B cell (primary cell): ENCODE results near the gene AREG. TPM values are rescaled to one million over a fixed set of nuclear protein-coding genes. Genes with fewer than 3 reads are reported as not detected.

ENCODE experiments used
- ATAC-seq: fragments of 200-7000 bp; cut with Tn5 transposase; one replicate; pipeline ENCODE4 v1.10.0; 2021; ENCODE audit warnings: low read depth, mild to moderate bottlenecking, moderate number of reproducible peaks, moderate library complexity
- CTCF ChIA-PET: fragments of 350-600 bp; sonication (Branson Sonifier 250); formaldehyde crosslinking; loops from one replicate; lab custom pipeline; 2021; ENCODE audit warnings: antibody characterized with exemption, inconsistent platforms; lab: Charles Lee
- POLR2A ChIA-PET: fragments of 350-600 bp; sonication (Branson Sonifier 250); formaldehyde crosslinking; loops from one replicate; lab custom pipeline; 2021; ENCODE audit warnings: antibody characterized with exemption; lab: Charles Lee
- DNase-seq: peaks from one replicate; pipeline ENCODE4 v3.0.0; 2013
- H2AFZ ChIP-seq: 2 replicates; pipeline ENCODE4 v1.6.1; 2012; ENCODE audit warnings: mild to moderate bottlenecking, low read depth, low read length; ENCODE audit not compliant: insufficient read depth, poor library complexity, severe bottlenecking
- H3K27ac ChIP-seq, 2 donors: 1 replicate in 1 of 2; 2 replicates in 1 of 2; pipeline ENCODE4 v1.5.1; 2012 to 2013; ENCODE audit warnings: low read length in 2 of 2, mild to moderate bottlenecking in 2 of 2, moderate library complexity in 1 of 2
- H3K27me3 ChIP-seq, 4 experiments: fragments of 200-600 bp in 1 of 4; sonication (generic) in 1 of 4; replicated peaks in 1 of 4; 1 replicate in 2 of 4; 2 replicates in 2 of 4; pipeline versions ENCODE4 v1.6.1 to v1.7.0; 2013 to 2016; ENCODE audit warnings: low read length in 3 of 4, mild to moderate bottlenecking in 2 of 4, mixed read lengths in 1 of 4, moderate library complexity in 1 of 4; ENCODE audit not compliant: insufficient read depth in 4 of 4, control insufficient read depth in 3 of 4; ENCODE audit errors: control extremely low read depth in 1 of 4
- H3K36me3 ChIP-seq, 2 experiments: replicated peaks in 1 of 2; 1 replicate in 1 of 2; 2 replicates in 1 of 2; pipeline versions ENCODE4 v1.6.1 to v1.7.1; 2013; ENCODE audit warnings: low read length in 1 of 2; ENCODE audit not compliant: insufficient read depth in 2 of 2, control insufficient read depth in 1 of 2; ENCODE audit errors: control extremely low read depth in 1 of 2, extremely low read depth in 1 of 2
- H3K4me1 ChIP-seq, 2 donors: fragments of 200-600 bp in 1 of 2; sonication (generic) in 1 of 2; 1 replicate in 1 of 2; 2 replicates in 1 of 2; pipeline versions ENCODE4 v1.5.1 to v1.6.1; 2013 to 2017; ENCODE audit warnings: low read length in 2 of 2; ENCODE audit not compliant: control insufficient read depth in 2 of 2, insufficient read depth in 2 of 2
- H3K4me2 ChIP-seq: replicated peaks from 2 replicates; pipeline ENCODE3; 2012; ENCODE audit warnings: mild to moderate bottlenecking, low read depth, low read length; ENCODE audit not compliant: poor library complexity, severe bottlenecking
- H3K4me3 ChIP-seq, 5 experiments: fragments of 200-600 bp in 1 of 5; sonication (generic) in 1 of 5; 1 replicate in 3 of 5; 2 replicates in 2 of 5; pipeline versions ENCODE4 v1.5.1 to v1.7.0; 2011 to 2016; ENCODE audit warnings: low read length in 4 of 5, mild to moderate bottlenecking in 4 of 5, low read depth in 2 of 5, control low read depth in 1 of 5, moderate library complexity in 1 of 5; ENCODE audit not compliant: insufficient read depth in 1 of 5; ENCODE audit errors: control extremely low read depth in 1 of 5, extremely low read depth in 1 of 5
- H3K79me2 ChIP-seq: fragments of 200-600 bp; sonication (generic); one replicate; pipeline ENCODE4 v1.6.0; 2016; ENCODE audit warnings: low read length; ENCODE audit not compliant: control insufficient read depth, insufficient read depth
- H3K9ac ChIP-seq: fragments of 200-600 bp; sonication (generic); 2 replicates; pipeline ENCODE4 v1.6.1; 2017; ENCODE audit warnings: mild to moderate bottlenecking, low read length, moderate library complexity
- H3K9me3 ChIP-seq, 3 donors: one replicate each; pipeline versions ENCODE4 v1.6.1 to v1.7.1; 2013; ENCODE audit warnings: low read length in 2 of 3; ENCODE audit not compliant: control insufficient read depth in 2 of 3, insufficient read depth in 1 of 3; ENCODE audit errors: control extremely low read depth in 1 of 3
- H4K20me1 ChIP-seq: 2 replicates; pipeline ENCODE4 v1.6.0; 2012; ENCODE audit warnings: mild to moderate bottlenecking, low read length; ENCODE audit not compliant: insufficient read depth, control insufficient read depth, poor library complexity, severe bottlenecking
- H3K27ac Mint-ChIP-seq: one replicate; pipeline ENCODE4 v1.8.0; 2021; ENCODE audit warnings: mixed read lengths
- H3K27me3 Mint-ChIP-seq: one replicate; pipeline ENCODE4 v1.8.0; 2021; ENCODE audit warnings: mixed read lengths
- H3K4me1 Mint-ChIP-seq: one replicate; pipeline ENCODE4 v1.8.0; 2021; ENCODE audit warnings: mixed read lengths
- H3K4me3 Mint-ChIP-seq: one replicate; pipeline ENCODE4 v1.8.0; 2021; ENCODE audit warnings: mixed read lengths
- H3K9me3 Mint-ChIP-seq: one replicate; pipeline ENCODE4 v1.8.0; 2022; ENCODE audit warnings: mixed read lengths; ENCODE audit not compliant: insufficient read depth
- EZH2 ChIP-seq: IDR thresholded peaks from 2 replicates; pipeline ENCODE4 v1.6.1; 2012; ENCODE audit warnings: borderline replicate concordance, low read depth, mild to moderate bottlenecking, moderate library complexity, low read length; ENCODE audit not compliant: insufficient read depth, poor library complexity, severe bottlenecking
- WGBS: methylation state at CpG from one replicate; pipeline ENCODE4 v1.1.5; 2013; ENCODE audit warnings: missing lambda C conversion rate; ENCODE audit not compliant: insufficient coverage; 5-methylcytosine and 5-hydroxymethylcytosine counted together
- intact Hi-C: fragments of 100-400 bp; cut with micrococcal nuclease; formaldehyde crosslinking; loops from one replicate; pipeline ENCODE4 v1.10.0; 2022
- polyA plus RNA-seq: library from polyadenylated mRNA; depleted of rRNA; stranded (reverse); fragments of >200 nt; gene quantifications from 2 replicates; pipeline ENCODE4 v1.2.3, GENCODE V29; 2012
- total RNA-seq, 2 donors: library from RNA; stranded (reverse); fragments of 120-200 nt in 1 of 2; gene quantifications; 1 replicate in 1 of 2; 2 replicates in 1 of 2; pipeline versions ENCODE4 v1.2.3 to v1.2.4, GENCODE V29; 2013 to 2022
- TF ChIP-seq, protein P1 (sequence below): fragments of 200-600 bp; IDR thresholded peaks from one replicate; pipeline ENCODE4 v1.8.0; 2022; ENCODE audit warnings: antibody characterized with exemption, mild to moderate bottlenecking

AREG gene
- total and polyA plus RNA-seq, 2 donors (not counting 1 experiment from before 2014, with no cell fraction given) = 4.6 to 47.1 TPM

- Histone ChIP-seq H3K36me3 (no peaks in the 10 kb centered on the region), H4K20me1 (no peaks in the 10 kb centered on the region), H3K79me2 (no peaks in the 10 kb centered on the region), H3K9me3 (no peaks in the 10 kb centered on the region), H3K4me3 (no peak overlapping the region), H3K4me1 (no peaks in the 10 kb centered on the region), H3K27ac (no peak overlapping the region), H3K27me3 (no peaks in the 10 kb centered on the region), H3K9ac (no peak overlapping the region), H2AFZ (no peak overlapping the region), H3K4me2 (no peak overlapping the region)
- intact Hi-C loops = no loop called here
- peaks cover 11% of the 10 kb centered on the region for H3K27me3 Mint-ChIP-seq
- TF ChIP-seq, protein P1, sequence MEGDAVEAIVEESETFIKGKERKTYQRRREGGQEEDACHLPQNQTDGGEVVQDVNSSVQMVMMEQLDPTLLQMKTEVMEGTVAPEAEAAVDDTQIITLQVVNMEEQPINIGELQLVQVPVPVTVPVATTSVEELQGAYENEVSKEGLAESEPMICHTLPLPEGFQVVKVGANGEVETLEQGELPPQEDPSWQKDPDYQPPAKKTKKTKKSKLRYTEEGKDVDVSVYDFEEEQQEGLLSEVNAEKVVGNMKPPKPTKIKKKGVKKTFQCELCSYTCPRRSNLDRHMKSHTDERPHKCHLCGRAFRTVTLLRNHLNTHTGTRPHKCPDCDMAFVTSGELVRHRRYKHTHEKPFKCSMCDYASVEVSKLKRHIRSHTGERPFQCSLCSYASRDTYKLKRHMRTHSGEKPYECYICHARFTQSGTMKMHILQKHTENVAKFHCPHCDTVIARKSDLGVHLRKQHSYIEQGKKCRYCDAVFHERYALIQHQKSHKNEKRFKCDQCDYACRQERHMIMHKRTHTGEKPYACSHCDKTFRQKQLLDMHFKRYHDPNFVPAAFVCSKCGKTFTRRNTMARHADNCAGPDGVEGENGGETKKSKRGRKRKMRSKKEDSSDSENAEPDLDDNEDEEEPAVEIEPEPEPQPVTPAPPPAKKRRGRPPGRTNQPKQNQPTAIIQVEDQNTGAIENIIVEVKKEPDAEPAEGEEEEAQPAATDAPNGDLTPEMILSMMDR = no peak
- TF ChIP-seq EZH2 = no peak
- H3K4me3 Mint-ChIP-seq = no peak overlapping the region
- ATAC-seq (no peak), DNase-seq (no peak)
- no peaks in the 10 kb centered on the region for H3K4me1 Mint-ChIP-seq
- no peak overlapping the region for H3K27ac Mint-ChIP-seq
- CTCF ChIA-PET = interaction anchor here (0.6 kb wide), 1 partner anchor 61 kb away, joined by 3 read pairs; no protein-coding TSS in a partner anchor
- no peaks in the 10 kb centered on the region for H3K9me3 Mint-ChIP-seq
- no CpG with 5 or more reads among the region's 1 CpG for WGBS
- POLR2A ChIA-PET = no interaction called here
These were observed 45.8 kb downstream of the AREG start for GRCh38 chr4:74490736-74491135.

DNA sequence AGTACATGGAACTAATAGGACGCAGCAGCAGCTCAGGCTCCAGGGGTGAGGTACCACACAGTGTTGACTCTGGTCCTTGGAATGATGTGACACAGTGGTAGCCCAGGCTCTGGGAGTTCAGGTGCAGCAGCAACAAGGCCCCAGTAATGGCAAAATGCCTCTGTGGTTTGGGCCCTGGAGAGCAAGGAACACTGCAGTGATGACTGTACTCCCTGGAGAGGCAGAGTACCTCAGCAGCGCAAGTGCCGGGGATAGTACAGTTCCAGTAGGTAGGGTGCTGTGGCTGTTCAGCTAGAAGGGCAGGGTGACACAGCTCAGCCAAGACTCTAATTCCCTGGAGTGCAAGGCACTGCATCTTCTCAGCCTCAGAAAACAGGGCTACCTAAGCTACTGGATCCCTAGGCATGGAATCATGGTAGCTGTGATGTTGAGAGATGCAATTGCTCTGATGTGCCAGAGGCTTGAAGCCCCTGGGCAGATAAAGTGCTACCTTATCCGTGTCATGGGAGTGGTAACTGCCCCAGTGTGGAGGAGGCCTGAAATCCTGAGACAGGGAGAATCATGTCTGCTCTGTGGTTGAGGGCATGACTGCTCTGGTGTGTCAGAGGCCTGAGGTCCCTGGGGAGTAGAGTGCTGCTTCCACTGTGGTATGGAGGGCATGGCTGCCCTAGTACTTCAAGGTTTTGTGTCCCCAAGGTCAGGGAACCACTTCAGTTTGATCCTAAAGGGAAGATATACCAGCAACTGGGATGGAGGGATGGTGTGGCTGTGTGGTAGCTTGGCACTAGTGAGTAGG lies 55.2 kb downstream of the AREG start:
- Mint-ChIP-seq H3K9me3 (no peaks in the 10 kb centered on the region), H3K4me3 (no peak overlapping the region)

More for the DNA sequence above, 55.2 kb downstream of the AREG start:
- no peak overlapping the region for H3K9ac ChIP-seq
- peak overlapping the region; percentile 38 for H3K27ac Mint-ChIP-seq
- H3K4me1 ChIP-seq = peaks cover 0 to 5% of the 10 kb centered on the region in 2 donors
- H3K4me1 Mint-ChIP-seq = peaks cover 5% of the 10 kb centered on the region
- peak; percentile 6 for DNase-seq
- no peaks in the 10 kb centered on the region for H4K20me1 ChIP-seq
- peaks cover 48% of the 10 kb centered on the region for H3K27me3 Mint-ChIP-seq
- no peaks in the 10 kb centered on the region for H3K36me3 ChIP-seq
- H3K27me3 ChIP-seq = peaks cover 0 to 21% (median 12%) of the 10 kb centered on the region in 4 experiments
- H3K79me2 ChIP-seq = no peaks in the 10 kb centered on the region
- H2AFZ ChIP-seq = no peak overlapping the region
- H3K27ac ChIP-seq = no peak overlapping the region
- no peak overlapping the region for H3K4me3 ChIP-seq
- ChIA-PET POLR2A (no interaction called here), CTCF (no interaction called here)
- intact Hi-C loops = no loop called here
- H3K9me3 ChIP-seq = no peaks in the 10 kb centered on the region
- TF ChIP-seq EZH2 = no peak
- TF ChIP-seq, protein P1 = no peak
- ATAC-seq = no peak
- WGBS = 49% methylated on average over 4 of the region's 4 CpGs
- no peak overlapping the region for H3K4me2 ChIP-seq
